GM19035 (cell line): ENCODE measurements around the gene VSIG2.
"Not testable (repeated sequence)": the region's sequence is repeated elsewhere in the genome, so short reads cannot be mapped to it uniquely, and the experiment has no call there.

Experiments used
- ATAC-seq: cut with Tn5 transposase; IDR thresholded peaks from one replicate; pipeline ENCODE4 v1.9.1; 2021; ENCODE audit not compliant: unreplicated experiment

VSIG2 gene

GRCh38 chr11:124751741-124752470 is at the start of gene VSIG2:
Gene VSIG2 (minus strand): TSS chr11:124752255. CDS start chr11:124752137, 118 bp downstream.
- no peak for ATAC-seq

GRCh38 chr11:124801014-124801413 is 49.0 kb upstream of the VSIG2 start:
- no peak for ATAC-seq

- ATAC-seq: peak; percentile 93
Measured at GRCh38 chr11:124800226-124800929, 48.3 kb upstream of the VSIG2 start, which contains the start of gene MSANTD2. Gene MSANTD2 (minus strand): TSS chr11:124800406. CDS start chr11:124800380, 26 bp downstream.

GRCh38 chr11:124799348-124800225 is 47.5 kb upstream of the VSIG2 start:
- ATAC-seq: peak; percentile 46

DNA sequence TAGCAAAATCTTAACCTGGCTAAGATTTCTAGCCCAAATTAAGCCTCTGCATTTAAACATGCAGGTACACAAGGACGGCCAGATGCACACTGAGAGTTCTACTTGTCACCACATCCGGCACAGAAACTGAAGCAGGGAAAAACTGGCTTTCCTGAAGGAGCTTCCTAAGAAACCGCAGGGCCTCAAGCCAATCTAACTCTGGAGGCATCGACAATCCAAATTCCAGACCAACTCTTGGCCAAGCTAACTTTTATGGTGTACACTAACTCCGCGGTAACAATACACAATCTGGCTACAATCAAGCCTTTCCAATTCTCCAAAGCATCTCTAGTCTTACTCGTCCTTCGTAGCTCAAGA is 46.9 kb upstream of the VSIG2 start:
- no peak for ATAC-seq

DNA sequence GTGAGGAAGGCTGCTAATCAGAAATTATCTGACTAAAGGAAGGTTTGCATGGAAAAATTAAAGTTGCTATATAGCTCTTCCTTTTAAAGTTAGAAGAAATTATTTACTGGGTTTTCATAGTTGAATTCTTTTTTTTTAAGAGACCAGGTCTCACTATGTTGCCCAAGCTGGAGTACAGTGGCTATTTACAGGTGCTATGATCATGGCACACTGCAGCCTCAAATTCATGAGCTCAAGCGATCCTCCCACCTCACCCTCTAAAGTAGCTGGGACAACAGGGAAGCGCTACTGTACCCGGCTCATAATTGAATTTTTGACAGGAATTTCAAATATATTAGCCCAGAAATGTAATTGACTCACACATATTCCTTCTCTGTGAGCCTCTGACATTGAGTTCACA is 44.3 kb upstream of the VSIG2 start:
- no peak for ATAC-seq

GRCh38 chr11:124793466-124794278 is 41.6 kb upstream of the VSIG2 start:
- ATAC-seq: peak; percentile 66

DNA sequence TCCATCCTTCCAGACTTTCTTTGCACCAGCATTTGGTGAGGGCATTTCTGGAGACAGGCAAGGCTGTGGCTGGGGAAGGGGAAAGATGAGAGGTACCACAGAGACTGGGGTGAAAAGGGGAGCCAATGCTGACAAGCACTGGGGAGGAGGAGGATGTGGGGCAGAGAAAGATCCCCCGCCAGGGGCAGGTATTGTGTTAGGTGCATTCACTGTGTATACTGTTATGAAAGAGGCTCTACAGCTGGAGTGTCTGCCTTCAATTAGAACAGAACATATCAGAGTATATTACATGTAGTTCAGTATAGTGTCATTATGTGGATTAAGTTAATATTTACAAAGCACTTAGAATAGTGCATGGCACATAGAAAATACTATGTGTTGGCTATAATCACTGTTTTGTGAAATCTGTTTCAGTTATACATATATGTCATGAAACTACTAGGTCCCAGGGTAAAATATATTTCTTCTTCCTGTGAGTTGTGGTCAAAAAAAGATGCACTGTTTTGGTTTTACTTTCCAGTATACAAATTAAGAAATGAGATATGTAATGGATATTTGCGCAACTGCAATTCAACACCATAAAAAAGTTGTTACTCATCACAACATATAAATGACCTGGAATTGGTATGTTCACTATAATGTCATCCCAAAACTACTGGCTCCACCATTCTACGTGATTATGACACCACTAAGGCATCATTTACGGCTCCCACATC is 39.7 kb upstream of the VSIG2 start:
- ATAC-seq: peak; percentile 53

DNA sequence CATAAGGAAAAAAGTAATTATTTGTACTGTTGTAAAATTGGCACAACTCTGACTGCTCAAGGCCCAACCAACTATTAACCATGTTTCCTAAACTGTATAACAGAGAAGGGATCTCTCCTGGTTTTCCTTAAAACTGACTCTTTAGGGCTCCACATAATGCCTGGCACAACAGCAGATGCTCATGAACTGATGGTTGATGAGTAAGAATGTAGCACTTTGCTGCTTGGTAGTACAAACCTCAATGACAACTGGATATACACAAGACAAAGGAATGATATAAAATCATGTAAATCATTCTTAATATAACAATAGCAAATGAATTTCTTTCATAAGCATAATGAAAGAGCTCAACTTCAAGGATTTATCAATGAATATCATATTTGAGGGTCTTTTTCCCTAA is 36.5 kb upstream of the VSIG2 start:
- ATAC-seq: no peak

DNA sequence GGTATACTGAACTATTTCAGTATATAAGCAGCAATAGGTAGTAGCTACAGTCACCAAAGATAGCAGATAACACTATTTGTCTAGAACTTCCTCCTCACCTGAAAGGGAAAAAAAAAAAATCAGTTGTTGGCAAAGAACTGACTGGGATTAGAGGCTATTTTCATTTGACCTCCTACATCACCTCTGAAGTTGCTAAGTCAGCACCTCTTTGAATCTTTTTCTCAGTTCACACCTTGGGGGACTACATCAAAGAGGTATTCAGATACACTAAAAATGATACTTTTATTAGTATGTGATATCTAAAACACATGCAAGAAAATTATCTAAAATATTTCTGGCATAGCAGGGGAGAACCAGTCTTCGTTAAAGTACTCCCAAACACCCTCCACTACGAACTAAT is 32.0 kb upstream of the VSIG2 start:
- ATAC-seq: no peak

DNA sequence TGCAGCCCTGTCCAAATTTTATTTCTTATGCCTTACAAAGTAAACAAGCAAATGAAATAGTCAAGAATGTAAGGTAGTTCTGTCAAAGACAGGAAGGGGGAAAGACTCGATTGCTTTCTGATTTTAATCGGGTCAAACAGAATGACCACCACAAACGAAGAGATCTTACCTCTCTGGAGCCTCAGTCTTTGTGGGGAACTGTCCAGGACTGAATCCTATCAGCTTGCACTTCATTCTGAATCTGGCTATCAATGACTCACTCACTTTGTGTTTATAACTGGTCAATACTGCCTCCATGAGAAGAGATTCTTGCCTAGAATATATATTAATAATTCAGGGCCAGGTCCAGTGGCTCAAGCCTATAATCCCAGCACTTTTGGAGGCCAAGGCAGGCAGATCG is 30.9 kb upstream of the VSIG2 start:
- ATAC-seq: no peak

GRCh38 chr11:124779568-124779967 is 27.5 kb upstream of the VSIG2 start:
- ATAC-seq: no peak

DNA sequence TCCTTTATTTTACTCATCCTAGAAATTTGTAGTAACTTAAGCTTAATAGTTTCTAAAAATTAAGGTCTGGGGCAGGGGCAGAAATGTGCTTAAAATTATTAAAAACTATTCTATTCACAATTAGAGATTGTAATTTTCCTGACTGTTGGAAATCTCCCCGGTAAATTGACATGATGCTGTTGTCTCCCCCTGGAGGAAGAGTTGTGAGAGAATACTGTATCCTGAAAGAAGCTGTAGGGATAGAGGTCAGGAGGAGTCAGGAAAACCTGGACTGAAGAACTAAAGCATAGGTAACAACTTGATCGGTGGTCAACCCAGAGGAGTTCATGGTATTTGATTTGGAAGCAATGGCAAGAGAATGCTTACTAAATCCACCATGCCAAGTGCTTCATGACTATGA is 26.2 kb upstream of the VSIG2 start:
- no peak for ATAC-seq

- ATAC-seq: no peak
Measured at GRCh38 chr11:124776865-124777645, 25.0 kb upstream of the VSIG2 start.

DNA sequence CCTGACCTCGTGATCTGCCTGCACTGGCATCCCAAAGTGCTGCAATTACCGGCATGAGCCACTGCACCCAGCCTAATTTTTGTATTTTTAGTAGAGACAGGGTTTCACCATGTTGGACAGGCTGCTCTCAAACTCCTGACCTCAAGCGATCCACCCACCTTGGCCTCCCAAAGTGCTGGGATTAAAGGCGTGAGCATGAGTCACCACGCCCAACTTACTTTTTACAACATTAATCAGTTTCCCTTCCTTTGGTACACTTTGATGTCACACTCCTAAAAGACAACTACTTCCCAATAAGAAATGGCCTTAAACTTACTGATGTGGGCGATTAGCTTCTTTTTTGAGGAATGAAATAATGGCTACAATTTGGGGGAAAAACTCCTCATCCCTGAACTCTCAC is 18.9 kb upstream of the VSIG2 start:
- ATAC-seq: not testable (repeated sequence)

DNA sequence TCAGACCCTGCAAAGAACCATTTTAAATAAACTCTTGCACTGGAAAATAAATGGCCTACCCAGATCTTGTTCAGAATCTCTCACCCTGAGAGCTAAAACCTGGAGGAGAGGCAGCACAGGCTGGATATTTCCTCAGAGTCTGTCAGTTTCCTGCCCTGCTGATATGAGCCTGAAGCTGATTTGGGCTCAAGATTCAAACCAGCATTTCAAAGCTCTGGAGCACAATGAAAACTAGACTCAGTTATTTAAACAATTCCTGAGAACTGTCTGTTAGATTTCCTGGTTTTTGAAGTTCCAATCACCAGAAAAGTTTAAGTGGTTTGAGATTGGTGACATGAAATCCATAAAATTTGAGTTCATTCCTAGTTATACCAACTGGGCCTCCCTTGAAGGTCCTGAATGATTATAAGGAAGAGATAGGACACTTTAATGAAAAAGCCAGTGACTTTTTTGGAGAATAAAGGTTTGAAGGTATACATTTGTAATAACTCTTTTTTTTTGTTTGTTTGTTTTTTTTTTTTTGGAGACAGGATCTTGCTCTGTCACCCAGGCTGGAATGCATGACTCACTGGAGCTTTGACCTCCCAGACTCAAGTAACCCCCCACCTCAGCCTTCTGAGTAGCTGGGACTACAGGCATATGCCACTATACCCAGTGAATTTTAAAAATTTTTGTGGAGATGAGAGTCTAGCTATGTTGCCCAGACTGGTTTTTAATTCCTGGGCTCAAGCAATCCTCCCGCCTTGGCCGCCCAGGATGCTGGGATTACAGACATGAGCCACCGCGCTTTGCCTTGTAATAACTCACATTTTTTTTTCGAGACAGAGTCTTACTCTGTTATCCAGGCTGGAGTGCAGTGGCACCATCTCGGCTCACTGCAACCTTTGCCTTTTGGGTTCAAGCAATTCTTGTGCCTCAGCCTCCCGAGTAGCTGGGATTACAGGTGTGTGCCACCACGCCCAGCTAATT is 18.0 kb upstream of the VSIG2 start:
- no peak for ATAC-seq

- ATAC-seq: no peak
Measured at GRCh38 chr11:124768914-124769313, 16.9 kb upstream of the VSIG2 start.

GRCh38 chr11:124766156-124766555 is 14.1 kb upstream of the VSIG2 start:
- no peak for ATAC-seq
